ENCODE results near the gene BCAS4. TPM values are rescaled to one million over a fixed set of nuclear protein-coding genes. Genes with fewer than 3 reads are reported as not detected.

BCAS4 gene
- total RNA-seq, 1 experiment from 2014 or later: 29.9 TPM

- no peak overlapping the region for H3K27ac Mint-ChIP-seq (ENCODE audit: unreplicated experiment)
- no peak for DNase-seq
- intact Hi-C loops (cut with micrococcal nuclease; ENCODE audit: unreplicated experiment): no loop called here
These were observed 77.9 kb downstream of the BCAS4 start for GRCh38 chr20:50872560-50873425.

GRCh38 chr20:50873585-50873984, 78.7 kb downstream of the BCAS4 start:
- Mint-ChIP-seq H3K9me3 (ENCODE audit: unreplicated experiment) (no peaks in the 10 kb centered on the region), H3K36me3 (ENCODE audit: insufficient read depth, unreplicated experiment) (peaks cover 10% of the 10 kb centered on the region), H3K4me1 (ENCODE audit: low read depth, unreplicated experiment) (peaks cover 7% of the 10 kb centered on the region), H3K27me3 (ENCODE audit: insufficient read depth, unreplicated experiment) (no peaks in the 10 kb centered on the region), H3K4me3 (ENCODE audit: unreplicated experiment) (no peak overlapping the region), H3K27ac (ENCODE audit: unreplicated experiment) (no peak overlapping the region)
- H3K4me1 ChIP-seq: peaks cover 5% of the 10 kb centered on the region
- DNase-seq: no peak
- no peak overlapping the region for H3K4me3 ChIP-seq (ENCODE audit: low read depth, low read length)
- ChIA-PET POLR2A (no interaction called here), CTCF (no interaction called here)
- no peaks in the 10 kb centered on the region for H3K9me3 ChIP-seq
- intact Hi-C loops (cut with micrococcal nuclease; ENCODE audit: unreplicated experiment): no loop called here
- TF ChIP-seq CTCF (IDR thresholded peaks at IDR 0.05; ENCODE audit: insufficient read depth in 1 of 2, low read depth in 1 of 2, low read length in 1 of 2, severe bottlenecking in 1 of 2, unreplicated experiment in 1 of 2): no peak
- BruUV-seq (replicated peaks): no TSS peak
- H3K27me3 ChIP-seq (replicated peaks; ENCODE audit: control insufficient read depth, insufficient read depth, low read length): no peaks in the 10 kb centered on the region
- H3K36me3 ChIP-seq (ENCODE audit: control insufficient read depth, insufficient read depth, low read length): no peaks in the 10 kb centered on the region

More at GRCh38 chr20:50872560-50873425, 77.9 kb downstream of the BCAS4 start:
- no peaks in the 10 kb centered on the region for H3K27me3 ChIP-seq (replicated peaks; ENCODE audit: control insufficient read depth, insufficient read depth, low read length)
- peaks cover 11% of the 10 kb centered on the region for H3K4me1 Mint-ChIP-seq (ENCODE audit: low read depth, unreplicated experiment)
- H3K4me3 ChIP-seq (ENCODE audit: low read depth, low read length): no peak overlapping the region
- H3K9me3 ChIP-seq: no peaks in the 10 kb centered on the region
- H3K27me3 Mint-ChIP-seq (ENCODE audit: insufficient read depth, unreplicated experiment): no peaks in the 10 kb centered on the region
- H3K4me1 ChIP-seq: peaks cover 11% of the 10 kb centered on the region
- CTCF ChIA-PET: interaction anchor here (0.6 kb wide), 1 partner anchor 58 kb away, joined by 3 read pairs; the partner anchor contains the start of gene ADNP
- TF ChIP-seq CTCF (IDR thresholded peaks at IDR 0.05; ENCODE audit: insufficient read depth in 1 of 2, low read depth in 1 of 2, low read length in 1 of 2, severe bottlenecking in 1 of 2, unreplicated experiment in 1 of 2): no peak
- no TSS peak for BruUV-seq (replicated peaks)
- H3K36me3 ChIP-seq (ENCODE audit: control insufficient read depth, insufficient read depth, low read length): no peaks in the 10 kb centered on the region
- no peaks in the 10 kb centered on the region for H3K9me3 Mint-ChIP-seq (ENCODE audit: unreplicated experiment)
- H3K36me3 Mint-ChIP-seq (ENCODE audit: insufficient read depth, unreplicated experiment): peaks cover 14% of the 10 kb centered on the region
- no peak overlapping the region for H3K4me3 Mint-ChIP-seq (ENCODE audit: unreplicated experiment)
- POLR2A ChIA-PET: no interaction called here

GRCh38 chr20:50874111-50874757, 79.4 kb downstream of the BCAS4 start:
- intact Hi-C loops (cut with micrococcal nuclease; ENCODE audit: unreplicated experiment): no loop called here
- POLR2A ChIA-PET: no interaction called here

More at GRCh38 chr20:50874111-50874757, 79.4 kb downstream of the BCAS4 start:
- Histone ChIP-seq H3K27me3 (replicated peaks; ENCODE audit: control insufficient read depth, insufficient read depth, low read length) (no peaks in the 10 kb centered on the region), H3K9me3 (no peaks in the 10 kb centered on the region), H3K4me1 (no peaks in the 10 kb centered on the region), H3K36me3 (ENCODE audit: control insufficient read depth, insufficient read depth, low read length) (no peaks in the 10 kb centered on the region), H3K4me3 (ENCODE audit: low read depth, low read length) (no peak overlapping the region)
- BruUV-seq (replicated peaks): no TSS peak
- TF ChIP-seq CTCF (IDR thresholded peaks at IDR 0.05; ENCODE audit: insufficient read depth in 1 of 2, low read depth in 1 of 2, low read length in 1 of 2, severe bottlenecking in 1 of 2, unreplicated experiment in 1 of 2): no peak
- Mint-ChIP-seq H3K27ac (ENCODE audit: unreplicated experiment) (no peak overlapping the region), H3K36me3 (ENCODE audit: insufficient read depth, unreplicated experiment) (peaks cover 11% of the 10 kb centered on the region), H3K9me3 (ENCODE audit: unreplicated experiment) (no peaks in the 10 kb centered on the region), H3K4me3 (ENCODE audit: unreplicated experiment) (no peak overlapping the region), H3K4me1 (ENCODE audit: low read depth, unreplicated experiment) (peaks cover under 1% of the 10 kb centered on the region), H3K27me3 (ENCODE audit: insufficient read depth, unreplicated experiment) (no peaks in the 10 kb centered on the region)
- no peak for DNase-seq
- CTCF ChIA-PET: no interaction called here

All from Caco-2 (cell line).